A673 (cell line): Measurements from ENCODE around the gene ME2. TPM values are rescaled to one million over a fixed set of nuclear protein-coding genes. Genes with fewer than 3 reads are reported as not detected.

ENCODE experiments used
- BruUV-seq: library from RNA; stranded (reverse); fragments of 400-500 nt; replicated peaks from 2 replicates; lab custom pipeline; 2021; lab: Mats Ljungman, UMichigan
- CTCF ChIA-PET: fragments of 300-600 bp; sonication (Branson Sonifier 250); formaldehyde crosslinking; loops from one replicate; lab custom pipeline; 2022; ENCODE audit warnings: antibody characterized with exemption; lab: Charles Lee
- POLR2A ChIA-PET: fragments of 300-600 bp; sonication (Branson Sonifier 250); formaldehyde crosslinking; loops from one replicate; lab custom pipeline; 2022; ENCODE audit warnings: antibody characterized with exemption; ENCODE audit not compliant: low non-redundant PET; lab: Charles Lee
- DNase-seq: peaks from one replicate; pipeline ENCODE4 v3.0.0-alpha.2; 2015; ENCODE audit warnings: low spot score
- H3K27ac ChIP-seq: fragments of 200-600 bp; sonication (generic); 2 replicates; pipeline ENCODE4 v1.5.1; 2016; ENCODE audit warnings: mixed run types, low read depth, mild to moderate bottlenecking, mixed read lengths, antibody characterized with exemption, low read length; ENCODE audit not compliant: poor library complexity, severe bottlenecking
- H3K27me3 ChIP-seq: fragments of 200-600 bp; sonication (generic); replicated peaks from 2 replicates; pipeline ENCODE4 v1.6.1; 2017; ENCODE audit warnings: mixed run types, low read depth, mild to moderate bottlenecking, mixed read lengths, antibody characterized with exemption, low read length; ENCODE audit not compliant: insufficient read depth, poor library complexity
- H3K36me3 ChIP-seq: fragments of 200-600 bp; sonication (generic); 2 replicates; pipeline ENCODE4 v1.6.1; 2016; ENCODE audit warnings: mixed run types, mild to moderate bottlenecking, mixed read lengths, antibody characterized with exemption, low read length; ENCODE audit not compliant: insufficient read depth, poor library complexity, severe bottlenecking
- H3K4me1 ChIP-seq: fragments of 200-600 bp; sonication (generic); 2 replicates; pipeline ENCODE4 v1.6.1; 2017; ENCODE audit warnings: mixed run types, mild to moderate bottlenecking, mixed read lengths, antibody characterized with exemption, low read length; ENCODE audit not compliant: insufficient read depth, poor library complexity, severe bottlenecking
- H3K4me3 ChIP-seq: fragments of 200-600 bp; sonication (generic); 2 replicates; pipeline ENCODE4 v1.5.1; 2016; ENCODE audit warnings: low read depth, mixed run types, mild to moderate bottlenecking, mixed read lengths, low read length; ENCODE audit not compliant: poor library complexity, severe bottlenecking
- H3K9me3 ChIP-seq: fragments of 200-600 bp; sonication (generic); 2 replicates; pipeline ENCODE4 v1.6.1; 2016; ENCODE audit warnings: mixed run types, low read depth, mild to moderate bottlenecking, mixed read lengths, antibody characterized with exemption, low read length; ENCODE audit not compliant: poor library complexity, severe bottlenecking
- EZH2 ChIP-seq: fragments of 200-600 bp; sonication (generic); IDR thresholded peaks from 2 replicates; pipeline ENCODE4 v1.6.1; 2017; ENCODE audit warnings: borderline replicate concordance, low read depth, mild to moderate bottlenecking, mixed read lengths, antibody characterized with exemption, low read length; ENCODE audit not compliant: poor library complexity, severe bottlenecking
- intact Hi-C: fragments of 100-400 bp; cut with micrococcal nuclease; formaldehyde crosslinking; loops from one replicate; pipeline ENCODE4 v1.10.0; 2022; ENCODE audit not compliant: unreplicated experiment
- total RNA-seq: library from RNA; stranded (reverse); gene quantifications from 2 replicates; pipeline ENCODE4 v1.2.3, GENCODE V29; 2021
- TF ChIP-seq, protein P1 (sequence below): fragments of 300-800, 200-600 bp; sonication (generic); conservative IDR thresholded peaks from 2 replicates; pipeline ENCODE4 v1.5.1; 2017; ENCODE audit warnings: low read depth, mild to moderate bottlenecking, antibody characterized with exemption, low read length, moderate library complexity, mixed read lengths

ME2 gene
- total RNA-seq, 1 experiment from 2014 or later = 55.3 TPM

- DNase-seq = no peak
- Histone ChIP-seq H3K27me3 (no peaks in the 10 kb centered on the region), H3K27ac (no peak overlapping the region), H3K4me1 (no peaks in the 10 kb centered on the region), H3K36me3 (peaks cover 33% of the 10 kb centered on the region), H3K4me3 (no peak overlapping the region), H3K9me3 (peaks cover 16% of the 10 kb centered on the region)
- intact Hi-C loops = no loop called here
- BruUV-seq = no TSS peak
- ChIA-PET POLR2A (no interaction called here), CTCF (no interaction called here)
- TF ChIP-seq EZH2 = no peak
- TF ChIP-seq, protein P1, sequence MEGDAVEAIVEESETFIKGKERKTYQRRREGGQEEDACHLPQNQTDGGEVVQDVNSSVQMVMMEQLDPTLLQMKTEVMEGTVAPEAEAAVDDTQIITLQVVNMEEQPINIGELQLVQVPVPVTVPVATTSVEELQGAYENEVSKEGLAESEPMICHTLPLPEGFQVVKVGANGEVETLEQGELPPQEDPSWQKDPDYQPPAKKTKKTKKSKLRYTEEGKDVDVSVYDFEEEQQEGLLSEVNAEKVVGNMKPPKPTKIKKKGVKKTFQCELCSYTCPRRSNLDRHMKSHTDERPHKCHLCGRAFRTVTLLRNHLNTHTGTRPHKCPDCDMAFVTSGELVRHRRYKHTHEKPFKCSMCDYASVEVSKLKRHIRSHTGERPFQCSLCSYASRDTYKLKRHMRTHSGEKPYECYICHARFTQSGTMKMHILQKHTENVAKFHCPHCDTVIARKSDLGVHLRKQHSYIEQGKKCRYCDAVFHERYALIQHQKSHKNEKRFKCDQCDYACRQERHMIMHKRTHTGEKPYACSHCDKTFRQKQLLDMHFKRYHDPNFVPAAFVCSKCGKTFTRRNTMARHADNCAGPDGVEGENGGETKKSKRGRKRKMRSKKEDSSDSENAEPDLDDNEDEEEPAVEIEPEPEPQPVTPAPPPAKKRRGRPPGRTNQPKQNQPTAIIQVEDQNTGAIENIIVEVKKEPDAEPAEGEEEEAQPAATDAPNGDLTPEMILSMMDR = no peak
These were observed 49.6 kb downstream of the ME2 start for GRCh38 chr18:50928551-50928950.

DNA sequence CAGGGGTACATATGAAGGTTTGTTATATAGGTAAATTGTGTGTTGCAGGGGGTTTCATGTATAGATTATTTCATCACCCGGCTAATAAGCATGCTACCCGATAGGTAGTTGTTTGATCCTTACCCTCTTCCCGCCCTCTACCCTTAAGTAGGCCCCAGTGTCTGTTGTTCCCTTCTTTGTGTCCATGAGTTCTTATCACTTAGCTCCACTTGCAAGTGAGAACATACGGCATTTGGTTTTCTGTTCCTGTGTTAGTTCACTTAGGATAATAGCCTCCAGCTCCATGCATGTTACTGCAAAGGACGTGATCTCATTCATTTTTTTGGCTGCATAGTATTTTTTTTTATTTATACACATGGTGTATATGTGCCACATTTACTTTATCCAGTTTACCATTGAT, 54.8 kb downstream of the ME2 start:
- ChIA-PET POLR2A (no interaction called here), CTCF (no interaction called here)
- TF ChIP-seq EZH2 = no peak
- TF ChIP-seq, protein P1 = no peak

GRCh38 chr18:50934545-50935211, 55.8 kb downstream of the ME2 start:
- H3K36me3 ChIP-seq = peaks cover 4% of the 10 kb centered on the region
- BruUV-seq = no TSS peak

More for the DNA sequence above, 54.8 kb downstream of the ME2 start:
- intact Hi-C loops = no loop called here
- no peak overlapping the region for H3K4me3 ChIP-seq
- peaks cover 4% of the 10 kb centered on the region for H3K36me3 ChIP-seq
- H3K27me3 ChIP-seq = no peaks in the 10 kb centered on the region
- H3K4me1 ChIP-seq = no peaks in the 10 kb centered on the region
- H3K27ac ChIP-seq = no peak overlapping the region
- no peak for DNase-seq
- no peaks in the 10 kb centered on the region for H3K9me3 ChIP-seq
- BruUV-seq = no TSS peak

More at GRCh38 chr18:50934545-50935211, 55.8 kb downstream of the ME2 start:
- ChIA-PET POLR2A (no interaction called here), CTCF (no interaction called here)
- Histone ChIP-seq H3K4me3 (no peak overlapping the region), H3K4me1 (no peaks in the 10 kb centered on the region), H3K9me3 (no peaks in the 10 kb centered on the region), H3K27ac (no peak overlapping the region), H3K27me3 (no peaks in the 10 kb centered on the region)
- no peak for DNase-seq
- intact Hi-C loops = no loop called here
- TF ChIP-seq, protein P1 = no peak
- TF ChIP-seq EZH2 = no peak
